ENCODE measurements around the gene PER1. TPM values are rescaled to one million over a fixed set of nuclear protein-coding genes. Genes with fewer than 3 reads are reported as not detected.
A peak's percentile ranks its signal among the peaks of the same experiment; 100 is the strongest.

Gene PER1
- total and polyA plus RNA-seq, 2 of the 13 experiments (the other 11 are each of a cell fraction or from before 2014, with no cell fraction given): 2.6 to 3.6 TPM

DNA sequence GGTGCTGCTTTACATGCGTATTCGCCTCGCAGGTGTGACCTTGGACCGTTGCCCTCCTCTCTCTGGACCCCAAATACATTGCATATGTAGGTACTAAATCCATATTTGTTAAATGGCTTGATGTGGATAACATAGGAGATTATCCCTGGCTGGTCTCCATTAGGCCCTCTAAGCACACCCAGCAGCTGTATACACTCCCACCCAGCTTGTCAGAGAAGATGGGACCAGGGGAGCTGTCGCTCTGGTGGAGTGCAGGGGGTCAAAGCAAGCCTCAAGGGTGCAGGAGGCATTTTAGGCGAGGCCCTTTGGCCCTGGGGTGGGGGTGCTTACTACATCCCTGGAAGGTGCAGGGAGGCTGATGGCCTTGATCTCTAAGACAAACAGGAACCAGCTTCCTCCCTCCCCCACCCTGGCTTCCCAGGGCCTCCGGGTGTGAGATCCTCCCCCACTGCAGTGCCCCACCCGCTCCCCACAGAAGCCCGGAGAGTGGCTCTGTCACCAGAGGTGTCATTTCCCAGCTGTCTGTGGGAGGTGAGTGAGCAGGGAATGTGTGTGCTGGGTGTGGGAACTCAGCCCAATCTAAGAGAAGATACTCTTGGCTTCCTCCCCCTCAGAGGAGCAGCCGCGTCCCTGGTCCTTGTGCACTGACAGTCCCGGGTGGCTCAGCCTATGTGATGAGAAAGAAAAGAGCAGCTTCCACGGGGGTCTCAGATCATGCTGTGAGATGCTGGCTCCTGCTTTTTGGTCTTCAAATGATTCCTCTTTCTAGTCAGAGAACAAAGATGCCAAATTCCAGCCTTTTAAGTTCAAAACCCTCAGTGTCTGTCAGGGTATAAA, 12.0 kb upstream of the PER1 start (continued):
- TF ChIP-seq ARHGAP35 (CRISPR knock-in tag; IDR thresholded peaks at IDR 0.05; ENCODE audit: borderline replicate concordance) (no peak), FOSL2 (CRISPR knock-in tag; IDR thresholded peaks at IDR 0.05) (no peak), ZNF460 (CRISPR knock-in tag; IDR thresholded peaks at IDR 0.05; ENCODE audit: borderline replicate concordance) (peak; percentile 19; the same call in 1 of the 2 replicates), ZNF20 (CRISPR knock-in tag; IDR thresholded peaks at IDR 0.05) (no peak), CHCHD3 (CRISPR knock-in tag; IDR thresholded peaks at IDR 0.05) (no peak), ERF (CRISPR knock-in tag; IDR thresholded peaks at IDR 0.05) (0 out of 2 replicates have a peak, but pooled peaks have one; percentile 4), JARID2 (CRISPR knock-in tag; IDR thresholded peaks at IDR 0.05; ENCODE audit: insufficient replicate concordance) (no peak), KLF16 (CRISPR knock-in tag; IDR thresholded peaks at IDR 0.05) (0 out of 4 replicates have a peak, but pooled peaks of 1 of the 2 experiments have one; percentile 28), FOXK1 (CRISPR knock-in tag; IDR thresholded peaks at IDR 0.05; ENCODE audit: borderline replicate concordance, low read depth) (no peak), HOXD1 (CRISPR knock-in tag; IDR thresholded peaks at IDR 0.05) (no peak), ZNF891 (CRISPR knock-in tag; IDR thresholded peaks at IDR 0.05) (no peak), MEIS1 (CRISPR knock-in tag; IDR thresholded peaks at IDR 0.05; ENCODE audit: borderline replicate concordance) (0 out of 2 replicates have a peak, but pooled peaks have one; percentile 5)
- TF ChIP-seq, protein P1, sequence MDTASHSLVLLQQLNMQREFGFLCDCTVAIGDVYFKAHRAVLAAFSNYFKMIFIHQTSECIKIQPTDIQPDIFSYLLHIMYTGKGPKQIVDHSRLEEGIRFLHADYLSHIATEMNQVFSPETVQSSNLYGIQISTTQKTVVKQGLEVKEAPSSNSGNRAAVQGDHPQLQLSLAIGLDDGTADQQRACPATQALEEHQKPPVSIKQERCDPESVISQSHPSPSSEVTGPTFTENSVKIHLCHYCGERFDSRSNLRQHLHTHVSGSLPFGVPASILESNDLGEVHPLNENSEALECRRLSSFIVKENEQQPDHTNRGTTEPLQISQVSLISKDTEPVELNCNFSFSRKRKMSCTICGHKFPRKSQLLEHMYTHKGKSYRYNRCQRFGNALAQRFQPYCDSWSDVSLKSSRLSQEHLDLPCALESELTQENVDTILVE (CRISPR knock-in tag; IDR thresholded peaks at IDR 0.05): peak; percentile 29; the same call in 1 of the 2 replicates
- TF ChIP-seq, protein P2, sequence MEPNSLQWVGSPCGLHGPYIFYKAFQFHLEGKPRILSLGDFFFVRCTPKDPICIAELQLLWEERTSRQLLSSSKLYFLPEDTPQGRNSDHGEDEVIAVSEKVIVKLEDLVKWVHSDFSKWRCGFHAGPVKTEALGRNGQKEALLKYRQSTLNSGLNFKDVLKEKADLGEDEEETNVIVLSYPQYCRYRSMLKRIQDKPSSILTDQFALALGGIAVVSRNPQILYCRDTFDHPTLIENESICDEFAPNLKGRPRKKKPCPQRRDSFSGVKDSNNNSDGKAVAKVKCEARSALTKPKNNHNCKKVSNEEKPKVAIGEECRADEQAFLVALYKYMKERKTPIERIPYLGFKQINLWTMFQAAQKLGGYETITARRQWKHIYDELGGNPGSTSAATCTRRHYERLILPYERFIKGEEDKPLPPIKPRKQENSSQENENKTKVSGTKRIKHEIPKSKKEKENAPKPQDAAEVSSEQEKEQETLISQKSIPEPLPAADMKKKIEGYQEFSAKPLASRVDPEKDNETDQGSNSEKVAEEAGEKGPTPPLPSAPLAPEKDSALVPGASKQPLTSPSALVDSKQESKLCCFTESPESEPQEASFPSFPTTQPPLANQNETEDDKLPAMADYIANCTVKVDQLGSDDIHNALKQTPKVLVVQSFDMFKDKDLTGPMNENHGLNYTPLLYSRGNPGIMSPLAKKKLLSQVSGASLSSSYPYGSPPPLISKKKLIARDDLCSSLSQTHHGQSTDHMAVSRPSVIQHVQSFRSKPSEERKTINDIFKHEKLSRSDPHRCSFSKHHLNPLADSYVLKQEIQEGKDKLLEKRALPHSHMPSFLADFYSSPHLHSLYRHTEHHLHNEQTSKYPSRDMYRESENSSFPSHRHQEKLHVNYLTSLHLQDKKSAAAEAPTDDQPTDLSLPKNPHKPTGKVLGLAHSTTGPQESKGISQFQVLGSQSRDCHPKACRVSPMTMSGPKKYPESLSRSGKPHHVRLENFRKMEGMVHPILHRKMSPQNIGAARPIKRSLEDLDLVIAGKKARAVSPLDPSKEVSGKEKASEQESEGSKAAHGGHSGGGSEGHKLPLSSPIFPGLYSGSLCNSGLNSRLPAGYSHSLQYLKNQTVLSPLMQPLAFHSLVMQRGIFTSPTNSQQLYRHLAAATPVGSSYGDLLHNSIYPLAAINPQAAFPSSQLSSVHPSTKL (CRISPR knock-in tag; IDR thresholded peaks at IDR 0.05): peak; percentile 54
- TF ChIP-seq, protein P3, sequence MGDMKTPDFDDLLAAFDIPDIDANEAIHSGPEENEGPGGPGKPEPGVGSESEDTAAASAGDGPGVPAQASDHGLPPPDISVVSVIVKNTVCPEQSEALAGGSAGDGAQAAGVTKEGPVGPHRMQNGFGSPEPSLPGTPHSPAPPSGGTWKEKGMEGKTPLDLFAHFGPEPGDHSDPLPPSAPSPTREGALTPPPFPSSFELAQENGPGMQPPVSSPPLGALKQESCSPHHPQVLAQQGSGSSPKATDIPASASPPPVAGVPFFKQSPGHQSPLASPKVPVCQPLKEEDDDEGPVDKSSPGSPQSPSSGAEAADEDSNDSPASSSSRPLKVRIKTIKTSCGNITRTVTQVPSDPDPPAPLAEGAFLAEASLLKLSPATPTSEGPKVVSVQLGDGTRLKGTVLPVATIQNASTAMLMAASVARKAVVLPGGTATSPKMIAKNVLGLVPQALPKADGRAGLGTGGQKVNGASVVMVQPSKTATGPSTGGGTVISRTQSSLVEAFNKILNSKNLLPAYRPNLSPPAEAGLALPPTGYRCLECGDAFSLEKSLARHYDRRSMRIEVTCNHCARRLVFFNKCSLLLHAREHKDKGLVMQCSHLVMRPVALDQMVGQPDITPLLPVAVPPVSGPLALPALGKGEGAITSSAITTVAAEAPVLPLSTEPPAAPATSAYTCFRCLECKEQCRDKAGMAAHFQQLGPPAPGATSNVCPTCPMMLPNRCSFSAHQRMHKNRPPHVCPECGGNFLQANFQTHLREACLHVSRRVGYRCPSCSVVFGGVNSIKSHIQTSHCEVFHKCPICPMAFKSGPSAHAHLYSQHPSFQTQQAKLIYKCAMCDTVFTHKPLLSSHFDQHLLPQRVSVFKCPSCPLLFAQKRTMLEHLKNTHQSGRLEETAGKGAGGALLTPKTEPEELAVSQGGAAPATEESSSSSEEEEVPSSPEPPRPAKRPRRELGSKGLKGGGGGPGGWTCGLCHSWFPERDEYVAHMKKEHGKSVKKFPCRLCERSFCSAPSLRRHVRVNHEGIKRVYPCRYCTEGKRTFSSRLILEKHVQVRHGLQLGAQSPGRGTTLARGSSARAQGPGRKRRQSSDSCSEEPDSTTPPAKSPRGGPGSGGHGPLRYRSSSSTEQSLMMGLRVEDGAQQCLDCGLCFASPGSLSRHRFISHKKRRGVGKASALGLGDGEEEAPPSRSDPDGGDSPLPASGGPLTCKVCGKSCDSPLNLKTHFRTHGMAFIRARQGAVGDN (CRISPR knock-in tag; IDR thresholded peaks at IDR 0.05): peak; percentile 41; the same call in 1 of the 2 replicates

Data from HepG2 (cell line).